Panc1 (cell line): ENCODE results near the gene MYL9.

Experiments used
- TCF7L2 ChIP-seq: IDR thresholded peaks from 2 replicates; pipeline ENCODE4 v1.6.1; 2011; ENCODE audit warnings: mild to moderate bottlenecking, low read depth, low read length, inconsistent platforms
- TF ChIP-seq, protein P1 (sequence below): fragments of 450-650 bp; IDR thresholded peaks from 2 replicates; pipeline ENCODE4 v1.5.1; 2017; ENCODE audit warnings: mild to moderate bottlenecking
- TF ChIP-seq, protein P2 (sequence below), 2 experiments: IDR thresholded peaks; 2 replicates each; pipeline ENCODE4 v1.6.1; 2011 to 2012; ENCODE audit warnings: low read depth in 2 of 2, control low read depth in 1 of 2, low read length in 1 of 2, mild to moderate bottlenecking in 1 of 2, moderate library complexity in 1 of 2; ENCODE audit not compliant: insufficient read depth in 1 of 2

DNA sequence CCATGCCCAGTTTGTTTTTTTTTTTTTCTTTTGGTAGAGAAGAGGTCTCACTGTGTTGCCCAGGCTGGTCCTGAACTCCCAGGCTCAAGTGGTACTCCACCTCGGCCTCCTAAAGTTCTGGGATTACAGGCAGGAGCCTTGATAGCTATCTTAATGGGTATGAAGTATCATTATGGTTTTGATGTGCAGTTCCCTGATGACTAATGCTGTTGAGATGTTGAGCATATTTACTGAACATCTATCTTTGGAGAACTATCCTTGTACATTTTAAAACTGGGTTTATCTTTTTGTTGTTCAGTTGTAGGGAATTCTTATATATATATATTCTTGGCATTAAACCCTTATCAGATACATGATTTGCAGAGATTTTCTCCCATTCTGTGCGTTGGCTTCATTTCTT is 21.4 kb upstream of the MYL9 start:
- TF ChIP-seq, protein P1, sequence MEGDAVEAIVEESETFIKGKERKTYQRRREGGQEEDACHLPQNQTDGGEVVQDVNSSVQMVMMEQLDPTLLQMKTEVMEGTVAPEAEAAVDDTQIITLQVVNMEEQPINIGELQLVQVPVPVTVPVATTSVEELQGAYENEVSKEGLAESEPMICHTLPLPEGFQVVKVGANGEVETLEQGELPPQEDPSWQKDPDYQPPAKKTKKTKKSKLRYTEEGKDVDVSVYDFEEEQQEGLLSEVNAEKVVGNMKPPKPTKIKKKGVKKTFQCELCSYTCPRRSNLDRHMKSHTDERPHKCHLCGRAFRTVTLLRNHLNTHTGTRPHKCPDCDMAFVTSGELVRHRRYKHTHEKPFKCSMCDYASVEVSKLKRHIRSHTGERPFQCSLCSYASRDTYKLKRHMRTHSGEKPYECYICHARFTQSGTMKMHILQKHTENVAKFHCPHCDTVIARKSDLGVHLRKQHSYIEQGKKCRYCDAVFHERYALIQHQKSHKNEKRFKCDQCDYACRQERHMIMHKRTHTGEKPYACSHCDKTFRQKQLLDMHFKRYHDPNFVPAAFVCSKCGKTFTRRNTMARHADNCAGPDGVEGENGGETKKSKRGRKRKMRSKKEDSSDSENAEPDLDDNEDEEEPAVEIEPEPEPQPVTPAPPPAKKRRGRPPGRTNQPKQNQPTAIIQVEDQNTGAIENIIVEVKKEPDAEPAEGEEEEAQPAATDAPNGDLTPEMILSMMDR, result no peak
- no peak for TF ChIP-seq TCF7L2
- TF ChIP-seq, protein P2, sequence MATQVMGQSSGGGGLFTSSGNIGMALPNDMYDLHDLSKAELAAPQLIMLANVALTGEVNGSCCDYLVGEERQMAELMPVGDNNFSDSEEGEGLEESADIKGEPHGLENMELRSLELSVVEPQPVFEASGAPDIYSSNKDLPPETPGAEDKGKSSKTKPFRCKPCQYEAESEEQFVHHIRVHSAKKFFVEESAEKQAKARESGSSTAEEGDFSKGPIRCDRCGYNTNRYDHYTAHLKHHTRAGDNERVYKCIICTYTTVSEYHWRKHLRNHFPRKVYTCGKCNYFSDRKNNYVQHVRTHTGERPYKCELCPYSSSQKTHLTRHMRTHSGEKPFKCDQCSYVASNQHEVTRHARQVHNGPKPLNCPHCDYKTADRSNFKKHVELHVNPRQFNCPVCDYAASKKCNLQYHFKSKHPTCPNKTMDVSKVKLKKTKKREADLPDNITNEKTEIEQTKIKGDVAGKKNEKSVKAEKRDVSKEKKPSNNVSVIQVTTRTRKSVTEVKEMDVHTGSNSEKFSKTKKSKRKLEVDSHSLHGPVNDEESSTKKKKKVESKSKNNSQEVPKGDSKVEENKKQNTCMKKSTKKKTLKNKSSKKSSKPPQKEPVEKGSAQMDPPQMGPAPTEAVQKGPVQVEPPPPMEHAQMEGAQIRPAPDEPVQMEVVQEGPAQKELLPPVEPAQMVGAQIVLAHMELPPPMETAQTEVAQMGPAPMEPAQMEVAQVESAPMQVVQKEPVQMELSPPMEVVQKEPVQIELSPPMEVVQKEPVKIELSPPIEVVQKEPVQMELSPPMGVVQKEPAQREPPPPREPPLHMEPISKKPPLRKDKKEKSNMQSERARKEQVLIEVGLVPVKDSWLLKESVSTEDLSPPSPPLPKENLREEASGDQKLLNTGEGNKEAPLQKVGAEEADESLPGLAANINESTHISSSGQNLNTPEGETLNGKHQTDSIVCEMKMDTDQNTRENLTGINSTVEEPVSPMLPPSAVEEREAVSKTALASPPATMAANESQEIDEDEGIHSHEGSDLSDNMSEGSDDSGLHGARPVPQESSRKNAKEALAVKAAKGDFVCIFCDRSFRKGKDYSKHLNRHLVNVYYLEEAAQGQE (IDR thresholded peaks at IDR 0.05; ENCODE audit: insufficient read depth in 1 of 2, low read depth in 2 of 2, low read length in 1 of 2), result no peak
